GM12878 (cell line): ENCODE results near the gene IP6K3. TPM values are rescaled to one million over a fixed set of nuclear protein-coding genes. Genes with fewer than 3 reads are reported as not detected.

ENCODE experiments used
- MXI1 ChIP-seq: fragments of 150-350 bp; IDR thresholded peaks from 2 replicates; pipeline ENCODE4 v1.6.1; 2011; ENCODE audit warnings: low read depth, mild to moderate bottlenecking, inconsistent platforms, low read length, improper control_type of control experiment
- NFIC ChIP-seq: IDR thresholded peaks from 2 replicates; pipeline ENCODE4 v1.6.1; 2012; ENCODE audit warnings: low read depth, mild to moderate bottlenecking, inconsistent platforms, low read length, moderate library complexity
- NR2C1 ChIP-seq: fragments of 450-650 bp; IDR thresholded peaks from 2 replicates; pipeline ENCODE4 v1.6.1; 2017; ENCODE audit warnings: antibody characterized with exemption, mild to moderate bottlenecking, moderate library complexity
- RB1 ChIP-seq: fragments of 450-650 bp; formaldehyde crosslinking; IDR thresholded peaks from 2 replicates; pipeline ENCODE4 v1.6.1; 2017; ENCODE audit warnings: mild to moderate bottlenecking, borderline replicate concordance
- STAT1 ChIP-seq: fragments of 450-650 bp; conservative IDR thresholded peaks from 2 replicates; pipeline ENCODE4 v1.6.1; 2014; ENCODE audit warnings: antibody characterized with exemption, mild to moderate bottlenecking
- TCF12 ChIP-seq: IDR thresholded peaks from 2 replicates; pipeline ENCODE4 v1.6.1; 2011; ENCODE audit warnings: low read depth, mild to moderate bottlenecking, low read length
- YY1 ChIP-seq: IDR thresholded peaks from 2 replicates; pipeline ENCODE4 v1.6.1; 2011; ENCODE audit warnings: low read depth, mild to moderate bottlenecking, low read length
- polyA plus RNA-seq, 11 experiments: library from polyadenylated mRNA; depleted of rRNA in 4 of 11; unstranded in 6 of 11; stranded (reverse) in 5 of 11; fragments of >200 nt; fragmentation: Nextera tagmentation in 4 of 11; fragmentation: Illumina TruSeq in 1 of 11; extraction: Ambion mirVana in 4 of 11; extraction: Trizol in 1 of 11; gene quantifications; 1 replicate in 1 of 11; 2 replicates in 10 of 11; pipeline versions ENCODE4 v1.2.1 to v1.2.3, GENCODE V29; 2011 to 2016; ENCODE audit warnings: inconsistent platforms in 2 of 11, missing spikeins in 2 of 11, low read depth in 1 of 11
- total RNA-seq, 4 experiments: library from RNA; depleted of rRNA in 3 of 4; stranded (reverse); fragments of >200 nt in 3 of 4; fragmentation: Illumina TruSeq in 1 of 4; extraction: Trizol in 1 of 4; gene quantifications; 2 replicates each; pipeline versions ENCODE4 v1.2.1 to v1.2.3, GENCODE V29; 2013 to 2021
- TF ChIP-seq, protein P1 (sequence below): fragments of 450-650 bp; IDR thresholded peaks from 2 replicates; pipeline ENCODE4 v1.6.1; 2016; ENCODE audit warnings: mild to moderate bottlenecking
- TF ChIP-seq, protein P2 (sequence below): fragments of 450-650 bp; formaldehyde crosslinking; IDR thresholded peaks from 2 replicates; pipeline ENCODE4 v1.5.0; 2022; ENCODE audit warnings: mild to moderate bottlenecking, missing genetic modification characterization
- TF ChIP-seq, protein P3 (sequence below): IDR thresholded peaks from 2 replicates; pipeline ENCODE4 v1.6.1; 2011; ENCODE audit warnings: borderline replicate concordance, low read depth, mild to moderate bottlenecking, moderate library complexity, mixed read lengths, low read length; ENCODE audit not compliant: insufficient read depth; ENCODE audit errors: extremely low read length
- TF ChIP-seq, protein P4 (sequence below): IDR thresholded peaks from 2 replicates; pipeline ENCODE4 v1.6.1; 2012; ENCODE audit warnings: low read depth, low read length, improper control_type of control experiment
- TF ChIP-seq, protein P5 (sequence below): fragments of 450-650 bp; IDR thresholded peaks from 2 replicates; pipeline ENCODE4 v1.6.1; 2017; ENCODE audit warnings: low read depth, mild to moderate bottlenecking, moderate library complexity
- TF ChIP-seq, protein P6 (sequence below): IDR thresholded peaks from 2 replicates; pipeline ENCODE4 v1.6.1; 2012; ENCODE audit warnings: mild to moderate bottlenecking, low read depth, low read length

Gene IP6K3
- total and polyA plus RNA-seq, 10 of the 15 experiments (the other 5 are each of a cell fraction or from before 2014, with no cell fraction given) = 0.02 to 0.15 (median 0.09) TPM; not detected in 7

DNA sequence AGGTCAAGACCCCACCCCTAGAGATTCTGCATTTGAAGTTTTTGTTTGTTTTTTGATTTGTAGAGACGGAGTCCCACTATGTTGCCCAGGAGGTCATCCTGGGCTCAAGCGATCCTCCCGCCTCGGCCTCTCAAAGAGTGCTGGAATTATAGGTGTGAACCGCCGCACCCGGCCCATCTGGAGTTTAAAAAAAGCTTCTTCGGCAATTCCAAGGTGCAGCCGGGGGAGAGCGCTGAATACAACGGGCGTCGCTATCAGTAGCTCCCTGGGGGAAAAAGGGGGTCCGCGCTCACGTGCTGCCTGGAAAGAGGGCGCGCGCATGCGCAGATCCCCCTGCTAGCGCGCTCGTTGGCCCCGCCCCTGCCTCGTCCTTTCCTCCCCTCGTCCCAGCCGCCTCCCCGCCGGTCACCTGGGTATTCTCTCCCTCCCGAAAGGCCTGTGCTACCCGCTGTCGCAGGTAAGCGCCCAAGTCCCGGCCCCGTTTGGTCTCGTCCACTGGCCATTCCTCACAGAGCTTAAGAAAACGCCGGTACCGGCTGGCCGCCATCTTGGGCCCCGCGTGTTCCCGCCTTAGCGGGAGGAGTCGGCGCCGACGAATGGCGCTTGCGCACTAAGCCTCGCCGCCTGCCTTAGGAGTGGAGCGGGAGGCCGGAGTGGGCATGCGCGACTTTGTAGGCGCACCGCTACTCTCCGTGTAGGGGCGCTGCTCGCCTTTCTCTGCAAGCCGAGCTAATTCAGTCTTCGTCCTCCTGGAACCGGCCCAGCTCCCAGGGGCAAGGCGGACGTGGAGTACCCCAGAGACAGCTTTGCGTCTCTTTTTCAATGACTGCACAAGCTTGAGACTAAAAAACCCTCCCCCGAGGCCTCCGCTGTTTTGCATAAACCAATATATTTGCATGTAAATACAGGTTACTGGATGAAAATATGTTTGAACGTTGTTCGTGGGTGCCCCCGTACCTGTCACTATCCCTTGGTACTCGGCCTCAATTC is 35.3 kb downstream of the IP6K3 start, which contains the start of gene UQCC2 (continued):
- TF ChIP-seq, protein P1, sequence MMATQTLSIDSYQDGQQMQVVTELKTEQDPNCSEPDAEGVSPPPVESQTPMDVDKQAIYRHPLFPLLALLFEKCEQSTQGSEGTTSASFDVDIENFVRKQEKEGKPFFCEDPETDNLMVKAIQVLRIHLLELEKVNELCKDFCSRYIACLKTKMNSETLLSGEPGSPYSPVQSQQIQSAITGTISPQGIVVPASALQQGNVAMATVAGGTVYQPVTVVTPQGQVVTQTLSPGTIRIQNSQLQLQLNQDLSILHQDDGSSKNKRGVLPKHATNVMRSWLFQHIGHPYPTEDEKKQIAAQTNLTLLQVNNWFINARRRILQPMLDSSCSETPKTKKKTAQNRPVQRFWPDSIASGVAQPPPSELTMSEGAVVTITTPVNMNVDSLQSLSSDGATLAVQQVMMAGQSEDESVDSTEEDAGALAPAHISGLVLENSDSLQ = no peak
- TF ChIP-seq STAT1 = no peak; the same call in none of the 2 replicates
- TF ChIP-seq, protein P2, sequence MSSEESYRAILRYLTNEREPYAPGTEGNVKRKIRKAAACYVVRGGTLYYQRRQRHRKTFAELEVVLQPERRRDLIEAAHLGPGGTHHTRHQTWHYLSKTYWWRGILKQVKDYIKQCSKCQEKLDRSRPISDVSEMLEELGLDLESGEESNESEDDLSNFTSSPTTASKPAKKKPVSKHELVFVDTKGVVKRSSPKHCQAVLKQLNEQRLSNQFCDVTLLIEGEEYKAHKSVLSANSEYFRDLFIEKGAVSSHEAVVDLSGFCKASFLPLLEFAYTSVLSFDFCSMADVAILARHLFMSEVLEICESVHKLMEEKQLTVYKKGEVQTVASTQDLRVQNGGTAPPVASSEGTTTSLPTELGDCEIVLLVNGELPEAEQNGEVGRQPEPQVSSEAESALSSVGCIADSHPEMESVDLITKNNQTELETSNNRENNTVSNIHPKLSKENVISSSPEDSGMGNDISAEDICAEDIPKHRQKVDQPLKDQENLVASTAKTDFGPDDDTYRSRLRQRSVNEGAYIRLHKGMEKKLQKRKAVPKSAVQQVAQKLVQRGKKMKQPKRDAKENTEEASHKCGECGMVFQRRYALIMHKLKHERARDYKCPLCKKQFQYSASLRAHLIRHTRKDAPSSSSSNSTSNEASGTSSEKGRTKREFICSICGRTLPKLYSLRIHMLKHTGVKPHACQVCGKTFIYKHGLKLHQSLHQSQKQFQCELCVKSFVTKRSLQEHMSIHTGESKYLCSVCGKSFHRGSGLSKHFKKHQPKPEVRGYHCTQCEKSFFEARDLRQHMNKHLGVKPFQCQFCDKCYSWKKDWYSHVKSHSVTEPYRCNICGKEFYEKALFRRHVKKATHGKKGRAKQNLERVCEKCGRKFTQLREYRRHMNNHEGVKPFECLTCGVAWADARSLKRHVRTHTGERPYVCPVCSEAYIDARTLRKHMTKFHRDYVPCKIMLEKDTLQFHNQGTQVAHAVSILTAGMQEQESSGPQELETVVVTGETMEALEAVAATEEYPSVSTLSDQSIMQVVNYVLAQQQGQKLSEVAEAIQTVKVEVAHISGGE = no peak
- TF ChIP-seq, protein P3, sequence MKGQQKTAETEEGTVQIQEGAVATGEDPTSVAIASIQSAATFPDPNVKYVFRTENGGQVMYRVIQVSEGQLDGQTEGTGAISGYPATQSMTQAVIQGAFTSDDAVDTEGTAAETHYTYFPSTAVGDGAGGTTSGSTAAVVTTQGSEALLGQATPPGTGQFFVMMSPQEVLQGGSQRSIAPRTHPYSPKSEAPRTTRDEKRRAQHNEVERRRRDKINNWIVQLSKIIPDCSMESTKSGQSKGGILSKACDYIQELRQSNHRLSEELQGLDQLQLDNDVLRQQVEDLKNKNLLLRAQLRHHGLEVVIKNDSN = peak; percentile 75
- TF ChIP-seq TCF12 = peak; percentile 21; the same call in 1 of the 2 replicates
- no peak for TF ChIP-seq NFIC
- TF ChIP-seq, protein P4, sequence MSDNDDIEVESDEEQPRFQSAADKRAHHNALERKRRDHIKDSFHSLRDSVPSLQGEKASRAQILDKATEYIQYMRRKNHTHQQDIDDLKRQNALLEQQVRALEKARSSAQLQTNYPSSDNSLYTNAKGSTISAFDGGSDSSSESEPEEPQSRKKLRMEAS = peak; percentile 82; the same call in 1 of the 2 replicates
- TF ChIP-seq NR2C1 = peak; percentile 15; the same call in 1 of the 2 replicates
- TF ChIP-seq RB1 = peak; percentile 99
- TF ChIP-seq, protein P5, sequence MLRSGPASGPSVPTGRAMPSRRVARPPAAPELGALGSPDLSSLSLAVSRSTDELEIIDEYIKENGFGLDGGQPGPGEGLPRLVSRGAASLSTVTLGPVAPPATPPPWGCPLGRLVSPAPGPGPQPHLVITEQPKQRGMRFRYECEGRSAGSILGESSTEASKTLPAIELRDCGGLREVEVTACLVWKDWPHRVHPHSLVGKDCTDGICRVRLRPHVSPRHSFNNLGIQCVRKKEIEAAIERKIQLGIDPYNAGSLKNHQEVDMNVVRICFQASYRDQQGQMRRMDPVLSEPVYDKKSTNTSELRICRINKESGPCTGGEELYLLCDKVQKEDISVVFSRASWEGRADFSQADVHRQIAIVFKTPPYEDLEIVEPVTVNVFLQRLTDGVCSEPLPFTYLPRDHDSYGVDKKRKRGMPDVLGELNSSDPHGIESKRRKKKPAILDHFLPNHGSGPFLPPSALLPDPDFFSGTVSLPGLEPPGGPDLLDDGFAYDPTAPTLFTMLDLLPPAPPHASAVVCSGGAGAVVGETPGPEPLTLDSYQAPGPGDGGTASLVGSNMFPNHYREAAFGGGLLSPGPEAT = peak; percentile 51; the same call in 1 of the 2 replicates
- TF ChIP-seq YY1 = peak; percentile 99
- TF ChIP-seq, protein P6, sequence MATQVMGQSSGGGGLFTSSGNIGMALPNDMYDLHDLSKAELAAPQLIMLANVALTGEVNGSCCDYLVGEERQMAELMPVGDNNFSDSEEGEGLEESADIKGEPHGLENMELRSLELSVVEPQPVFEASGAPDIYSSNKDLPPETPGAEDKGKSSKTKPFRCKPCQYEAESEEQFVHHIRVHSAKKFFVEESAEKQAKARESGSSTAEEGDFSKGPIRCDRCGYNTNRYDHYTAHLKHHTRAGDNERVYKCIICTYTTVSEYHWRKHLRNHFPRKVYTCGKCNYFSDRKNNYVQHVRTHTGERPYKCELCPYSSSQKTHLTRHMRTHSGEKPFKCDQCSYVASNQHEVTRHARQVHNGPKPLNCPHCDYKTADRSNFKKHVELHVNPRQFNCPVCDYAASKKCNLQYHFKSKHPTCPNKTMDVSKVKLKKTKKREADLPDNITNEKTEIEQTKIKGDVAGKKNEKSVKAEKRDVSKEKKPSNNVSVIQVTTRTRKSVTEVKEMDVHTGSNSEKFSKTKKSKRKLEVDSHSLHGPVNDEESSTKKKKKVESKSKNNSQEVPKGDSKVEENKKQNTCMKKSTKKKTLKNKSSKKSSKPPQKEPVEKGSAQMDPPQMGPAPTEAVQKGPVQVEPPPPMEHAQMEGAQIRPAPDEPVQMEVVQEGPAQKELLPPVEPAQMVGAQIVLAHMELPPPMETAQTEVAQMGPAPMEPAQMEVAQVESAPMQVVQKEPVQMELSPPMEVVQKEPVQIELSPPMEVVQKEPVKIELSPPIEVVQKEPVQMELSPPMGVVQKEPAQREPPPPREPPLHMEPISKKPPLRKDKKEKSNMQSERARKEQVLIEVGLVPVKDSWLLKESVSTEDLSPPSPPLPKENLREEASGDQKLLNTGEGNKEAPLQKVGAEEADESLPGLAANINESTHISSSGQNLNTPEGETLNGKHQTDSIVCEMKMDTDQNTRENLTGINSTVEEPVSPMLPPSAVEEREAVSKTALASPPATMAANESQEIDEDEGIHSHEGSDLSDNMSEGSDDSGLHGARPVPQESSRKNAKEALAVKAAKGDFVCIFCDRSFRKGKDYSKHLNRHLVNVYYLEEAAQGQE = no peak
- peak; percentile 55; the same call in 1 of the 2 replicates for TF ChIP-seq MXI1
- TF ChIP-seq, all 136 proteins: peak for 45
